Gastrocnemius medialis (tissue), 4 donors: ENCODE results near the gene ATXN2L.
A peak's percentile ranks its signal among the peaks of the same experiment; 100 is the strongest.

ENCODE experiments used
- POLR2A ChIP-seq, 2 donors: fragments of 450-650 bp; IDR thresholded peaks; one replicate each; pipeline ENCODE4 v1.6.1; 2017; ENCODE audit warnings: antibody characterized with exemption in 2 of 2, mild to moderate bottlenecking in 2 of 2, moderate library complexity in 2 of 2
- TF ChIP-seq, protein P1 (sequence below), 5 experiments: fragments of 450-650 bp in 3 of 5; fragments of 200-600 bp in 2 of 5; sonication (generic) in 2 of 5; IDR thresholded peaks in 4 of 5; conservative IDR thresholded peaks in 1 of 5; 1 replicate in 4 of 5; 2 replicates in 1 of 5; pipeline ENCODE4 v1.5.1; 2016 to 2019; ENCODE audit warnings: antibody characterized with exemption in 5 of 5, mild to moderate bottlenecking in 3 of 5, moderate library complexity in 3 of 5

- TF ChIP-seq, protein P1, sequence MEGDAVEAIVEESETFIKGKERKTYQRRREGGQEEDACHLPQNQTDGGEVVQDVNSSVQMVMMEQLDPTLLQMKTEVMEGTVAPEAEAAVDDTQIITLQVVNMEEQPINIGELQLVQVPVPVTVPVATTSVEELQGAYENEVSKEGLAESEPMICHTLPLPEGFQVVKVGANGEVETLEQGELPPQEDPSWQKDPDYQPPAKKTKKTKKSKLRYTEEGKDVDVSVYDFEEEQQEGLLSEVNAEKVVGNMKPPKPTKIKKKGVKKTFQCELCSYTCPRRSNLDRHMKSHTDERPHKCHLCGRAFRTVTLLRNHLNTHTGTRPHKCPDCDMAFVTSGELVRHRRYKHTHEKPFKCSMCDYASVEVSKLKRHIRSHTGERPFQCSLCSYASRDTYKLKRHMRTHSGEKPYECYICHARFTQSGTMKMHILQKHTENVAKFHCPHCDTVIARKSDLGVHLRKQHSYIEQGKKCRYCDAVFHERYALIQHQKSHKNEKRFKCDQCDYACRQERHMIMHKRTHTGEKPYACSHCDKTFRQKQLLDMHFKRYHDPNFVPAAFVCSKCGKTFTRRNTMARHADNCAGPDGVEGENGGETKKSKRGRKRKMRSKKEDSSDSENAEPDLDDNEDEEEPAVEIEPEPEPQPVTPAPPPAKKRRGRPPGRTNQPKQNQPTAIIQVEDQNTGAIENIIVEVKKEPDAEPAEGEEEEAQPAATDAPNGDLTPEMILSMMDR (IDR thresholded peaks at IDR 0.05 in 4 of 5, conservative IDR thresholded peaks at IDR 0.05 in 1 of 5): peak in 4 of 5 experiments; percentile 41 to 45 (median 44)
- TF ChIP-seq POLR2A (IDR thresholded peaks at IDR 0.05): peak; percentile 79 to 84
Observed at GRCh38 chr16:28823873-28824716, 1.3 kb downstream of the ATXN2L start.
